ENCODE measurements around the gene RAB3C. TPM values are rescaled to one million over a fixed set of nuclear protein-coding genes. Genes with fewer than 3 reads are reported as not detected.

Gene RAB3C
- total and polyA plus RNA-seq, 10 donors = 0.06 to 2.0 (median 0.21) TPM; not detected in 2

GRCh38 chr5:58544195-58544594 lies 38.7 kb upstream of the RAB3C start:
- no peaks in the 10 kb centered on the region for H3K36me3 ChIP-seq
- no peak for DNase-seq
- H3K4me3 ChIP-seq = peak overlapping the region in 1 of 8 donors; percentile 18
- intact Hi-C loops (cut with DNase I; ENCODE audit: low total_unique reads) = no loop called here
- H3K4me1 ChIP-seq = peaks cover 5 to 36% (median 25%) of the 10 kb centered on the region in 6 donors
- H3K27ac ChIP-seq = peak overlapping the region in 7 of 8 donors; percentile 48 to 88 (median 76)
- H3K9me3 ChIP-seq = peaks cover 0 to 5% (median 0%) of the 10 kb centered on the region in 8 donors
- no peaks in the 10 kb centered on the region for H3K27me3 ChIP-seq (replicated peaks in 1 of 7)
- no peak for TF ChIP-seq CTCF (IDR thresholded peaks at IDR 0.05 in 8 of 11, conservative IDR thresholded peaks at IDR 0.05 in 3 of 11)
- TF ChIP-seq POLR2A (IDR thresholded peaks at IDR 0.05) = no peak
- no peak for TF ChIP-seq POLR2AphosphoS5 (IDR thresholded peaks at IDR 0.05)
- WGBS, 5 donors = 10 to 38% (median 25%) methylated on average over 1 of the region's 1 CpG

GRCh38 chr5:58544926-58545325 lies 37.9 kb upstream of the RAB3C start:
- 53 to 67% (median 60%) methylated on average over 2 of the region's 2 CpGs for WGBS, 5 donors
- intact Hi-C loops (cut with DNase I; ENCODE audit: low total_unique reads) = no loop called here
- peak overlapping the region in 7 of 8 donors; percentile 45 to 88 (median 76) for H3K27ac ChIP-seq
- no peaks in the 10 kb centered on the region for H3K36me3 ChIP-seq
- peaks cover 5 to 36% (median 25%) of the 10 kb centered on the region in 6 donors for H3K4me1 ChIP-seq
- H3K4me3 ChIP-seq = no peak overlapping the region
- no peaks in the 10 kb centered on the region for H3K27me3 ChIP-seq (replicated peaks in 1 of 7)
- H3K9me3 ChIP-seq = peaks cover 0 to 3% (median 0%) of the 10 kb centered on the region in 8 donors
- DNase-seq = no peak
- TF ChIP-seq CTCF (IDR thresholded peaks at IDR 0.05 in 8 of 11, conservative IDR thresholded peaks at IDR 0.05 in 3 of 11) = no peak
- no peak for TF ChIP-seq POLR2AphosphoS5 (IDR thresholded peaks at IDR 0.05)
- TF ChIP-seq POLR2A (IDR thresholded peaks at IDR 0.05) = no peak

- peak overlapping the region in 5 of 8 donors; percentile 41 to 88 (median 76) for H3K27ac ChIP-seq
- DNase-seq = no peak
- intact Hi-C loops (cut with DNase I; ENCODE audit: low total_unique reads) = no loop called here
Observed at GRCh38 chr5:58545912-58546311, 37.0 kb upstream of the RAB3C start.

GRCh38 chr5:58548068-58548467 lies 34.8 kb upstream of the RAB3C start:
- DNase-seq = no peak
- intact Hi-C loops (cut with DNase I; ENCODE audit: low total_unique reads) = no loop called here
- TF ChIP-seq POLR2A (IDR thresholded peaks at IDR 0.05) (no peak), CTCF (IDR thresholded peaks at IDR 0.05 in 8 of 11, conservative IDR thresholded peaks at IDR 0.05 in 3 of 11) (no peak), POLR2AphosphoS5 (IDR thresholded peaks at IDR 0.05) (no peak)
- H3K4me3 ChIP-seq = no peak overlapping the region
- peaks cover 5 to 36% (median 25%) of the 10 kb centered on the region in 6 donors for H3K4me1 ChIP-seq
- H3K27ac ChIP-seq = no peak overlapping the region
- H3K27me3 ChIP-seq (replicated peaks in 1 of 7) = no peaks in the 10 kb centered on the region
- WGBS, 5 donors = 86 to 93% (median 89%) methylated on average over 2 of the region's 2 CpGs
- no peaks in the 10 kb centered on the region for H3K36me3 ChIP-seq
- no peaks in the 10 kb centered on the region for H3K9me3 ChIP-seq

More at GRCh38 chr5:58545912-58546311, 37.0 kb upstream of the RAB3C start:
- Histone ChIP-seq H3K9me3 (peaks cover 0 to 3% (median 0%) of the 10 kb centered on the region in 8 donors), H3K27me3 (replicated peaks in 1 of 7) (no peaks in the 10 kb centered on the region), H3K36me3 (no peaks in the 10 kb centered on the region), H3K4me1 (peaks cover 5 to 36% (median 25%) of the 10 kb centered on the region in 6 donors), H3K4me3 (no peak overlapping the region)
- no peak for TF ChIP-seq CTCF (IDR thresholded peaks at IDR 0.05 in 8 of 11, conservative IDR thresholded peaks at IDR 0.05 in 3 of 11)
- peak in 1 of 3 donors; percentile 24 for TF ChIP-seq POLR2AphosphoS5 (IDR thresholded peaks at IDR 0.05)

Measured in spleen (tissue), 11 donors.